Measurements from ENCODE around the gene KRTAP5-8.

Gene KRTAP5-8

DNA sequence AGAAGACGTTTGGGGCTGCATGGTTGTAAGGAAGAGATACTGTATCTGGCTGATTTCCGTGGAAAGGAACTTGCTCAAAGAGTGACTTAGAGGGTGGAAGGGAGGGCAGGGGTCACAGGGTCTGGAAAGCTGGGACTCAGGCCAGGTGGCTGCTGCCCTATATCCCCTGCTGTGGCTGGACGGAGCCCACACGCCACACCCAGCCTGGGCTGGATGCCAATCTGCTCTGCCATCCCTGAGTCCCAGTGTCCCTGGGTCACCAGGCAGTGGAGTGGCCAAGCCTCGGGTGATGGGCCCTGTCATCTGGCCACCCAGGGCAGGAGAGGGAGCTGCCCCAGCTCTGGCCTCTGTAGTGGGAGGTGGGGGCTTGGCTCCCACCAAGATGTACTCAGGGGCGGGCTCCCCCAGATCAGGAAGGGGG, 37.2 kb upstream of the KRTAP5-8 start:
- DNase-seq (ENCODE audit: low read depth, low spot score): no peak
- in situ Hi-C loops (cut with HindIII; ENCODE audit: low sequenced_read_pairs): no loop called here
- TF ChIP-seq CTCF (IDR thresholded peaks at IDR 0.05; ENCODE audit: low read depth, low read length): no peak
- H3K4me3 ChIP-seq (ENCODE audit: low read depth, low read length): no peak overlapping the region

DNA sequence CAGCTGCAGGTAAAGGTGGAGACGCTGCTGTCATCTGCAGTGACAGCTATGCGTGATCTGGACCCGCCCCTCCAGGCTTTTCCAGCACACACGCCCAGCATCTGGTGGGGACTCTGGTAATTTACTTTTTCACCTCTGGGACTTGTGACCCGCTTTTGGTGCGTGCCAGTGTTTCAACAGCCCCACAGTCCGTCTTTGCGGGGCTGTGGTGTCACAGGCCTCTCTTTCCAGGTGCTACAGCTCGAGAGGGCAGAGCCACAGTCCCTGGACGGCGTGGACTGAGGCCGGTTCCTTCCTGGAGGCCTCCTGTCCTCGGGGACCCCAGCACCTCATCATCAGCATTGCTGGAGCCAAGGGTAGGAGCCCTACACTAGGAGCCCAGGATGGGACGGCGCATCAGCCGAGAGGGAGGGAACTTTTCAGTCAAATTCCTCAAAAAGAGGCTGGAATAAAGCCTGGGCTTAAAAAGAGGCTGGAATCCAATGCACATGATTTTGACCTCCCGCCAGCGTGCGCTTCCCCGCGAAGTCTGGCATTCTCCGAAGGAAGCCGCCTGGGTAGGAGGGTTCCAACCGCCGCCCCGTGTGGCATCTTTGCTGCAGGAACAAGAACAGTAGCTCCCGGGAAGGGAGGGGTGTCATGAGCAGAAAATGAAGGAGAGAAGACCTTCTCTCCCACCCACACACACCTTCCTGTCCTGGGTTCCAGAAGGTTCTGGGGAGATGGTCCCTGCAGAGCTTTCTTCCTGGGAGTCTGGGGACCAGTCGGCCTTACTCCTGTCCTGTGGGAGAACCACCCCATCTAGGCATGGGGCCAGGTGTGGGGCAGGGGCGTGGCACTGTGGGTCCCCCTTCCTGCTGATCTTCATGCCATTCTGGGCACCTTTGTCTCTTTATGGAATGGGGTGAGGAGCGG, 36.5 kb upstream of the KRTAP5-8 start:
- DNase-seq (ENCODE audit: low read depth, low spot score): no peak
- no peak for TF ChIP-seq CTCF (IDR thresholded peaks at IDR 0.05; ENCODE audit: low read depth, low read length)
- no peak overlapping the region for H3K4me3 ChIP-seq (ENCODE audit: low read depth, low read length)
- in situ Hi-C loops (cut with HindIII; ENCODE audit: low sequenced_read_pairs): no loop called here

DNA sequence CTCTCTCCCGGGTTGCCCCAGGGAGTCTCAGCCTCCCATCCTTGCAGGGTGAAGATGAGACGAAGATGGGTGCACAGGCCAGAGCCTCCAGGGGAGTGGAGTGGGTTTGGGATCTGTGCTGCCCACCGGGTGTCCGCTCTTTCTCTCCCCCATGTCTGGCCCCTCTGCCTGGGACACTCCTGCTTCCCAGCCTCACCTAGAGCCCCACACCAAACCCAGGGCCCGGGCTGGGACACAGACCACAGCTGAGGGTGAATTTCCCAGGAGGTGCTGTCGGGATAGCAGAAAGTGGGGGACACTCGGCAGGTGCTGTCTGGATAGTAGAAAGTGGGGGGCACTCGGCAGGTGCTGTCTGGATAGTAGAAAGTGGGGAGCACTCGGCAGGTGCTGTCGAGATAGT, 35.8 kb upstream of the KRTAP5-8 start:
- H3K4me3 ChIP-seq (ENCODE audit: low read depth, low read length): no peak overlapping the region
- in situ Hi-C loops (cut with HindIII; ENCODE audit: low sequenced_read_pairs): no loop called here
- DNase-seq (ENCODE audit: low read depth, low spot score): no peak
- no peak for TF ChIP-seq CTCF (IDR thresholded peaks at IDR 0.05; ENCODE audit: low read depth, low read length)

GRCh38 chr11:71502871-71503435, 34.9 kb upstream of the KRTAP5-8 start:
- no peak overlapping the region for H3K4me3 ChIP-seq (ENCODE audit: low read depth, low read length)
- in situ Hi-C loops (cut with HindIII; ENCODE audit: low sequenced_read_pairs): no loop called here
- no peak for TF ChIP-seq CTCF (IDR thresholded peaks at IDR 0.05; ENCODE audit: low read depth, low read length)
- DNase-seq (ENCODE audit: low read depth, low spot score): no peak

DNA sequence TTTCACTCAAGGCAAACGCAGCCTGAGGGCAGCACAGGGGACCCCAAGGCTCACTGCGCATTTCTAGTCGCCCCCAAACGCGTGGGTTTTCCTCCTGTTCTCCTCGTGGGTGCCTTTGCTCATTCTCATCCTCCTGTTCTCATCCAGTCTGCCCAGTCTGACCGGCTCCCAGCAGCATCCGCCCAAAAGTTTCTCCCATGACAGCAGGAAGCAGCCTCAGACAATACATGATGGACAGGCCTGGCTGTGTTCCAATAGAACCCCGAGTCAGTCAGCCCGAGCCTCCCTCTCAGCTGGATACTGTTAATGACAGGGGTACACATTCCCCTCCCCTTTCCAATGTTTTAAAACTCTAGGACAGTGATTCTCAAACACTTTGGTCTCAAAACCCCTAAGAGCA, 33.3 kb upstream of the KRTAP5-8 start:
- no peak overlapping the region for H3K4me3 ChIP-seq (ENCODE audit: low read depth, low read length)
- TF ChIP-seq CTCF (IDR thresholded peaks at IDR 0.05; ENCODE audit: low read depth, low read length): no peak
- in situ Hi-C loops (cut with HindIII; ENCODE audit: low sequenced_read_pairs): no loop called here
- no peak for DNase-seq (ENCODE audit: low read depth, low spot score)

DNA sequence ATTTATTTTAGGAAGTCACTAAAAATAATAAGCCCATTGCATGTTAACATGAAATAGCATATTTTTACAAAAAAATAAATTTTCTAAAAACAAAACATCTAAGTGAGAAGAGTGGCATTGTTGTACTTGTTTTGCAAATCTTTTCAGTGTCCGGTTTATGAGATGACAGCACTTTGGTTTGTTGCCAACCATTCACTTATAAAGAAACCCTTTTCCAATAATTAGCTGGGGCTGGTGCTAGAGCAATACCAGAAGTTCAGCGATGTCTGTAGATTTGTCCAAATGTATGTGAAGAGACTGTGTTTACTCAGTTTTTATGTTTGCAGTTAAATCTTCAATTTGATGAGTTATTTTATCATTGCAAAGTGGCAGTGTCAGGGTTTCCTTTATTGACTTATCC, 32.8 kb upstream of the KRTAP5-8 start:
- TF ChIP-seq CTCF (IDR thresholded peaks at IDR 0.05; ENCODE audit: low read depth, low read length): no peak
- H3K4me3 ChIP-seq (ENCODE audit: low read depth, low read length): no peak overlapping the region
- no peak for DNase-seq (ENCODE audit: low read depth, low spot score)
- in situ Hi-C loops (cut with HindIII; ENCODE audit: low sequenced_read_pairs): no loop called here
